Limb (tissue), 2 donors: ENCODE measurements around the gene SLC25A24.

Experiments used
- DNase-seq, 2 donors: peaks; one replicate each; pipeline ENCODE4 v3.0.0-alpha.2; 2016; ENCODE audit errors: extremely low spot score in 2 of 2

SLC25A24 gene

GRCh38 chr1:108106775-108107174 is 93.4 kb downstream of the SLC25A24 start:
- no peak for DNase-seq

- DNase-seq, result no peak
Observed at GRCh38 chr1:108100148-108100547, 100.0 kb downstream of the SLC25A24 start.

- no peak for DNase-seq
Observed at GRCh38 chr1:108097018-108097417, 103.1 kb downstream of the SLC25A24 start.

- no peak for DNase-seq
Observed at GRCh38 chr1:108096089-108096488, 104.1 kb downstream of the SLC25A24 start.

- DNase-seq, result no peak
Observed at GRCh38 chr1:108089477-108089876, 110.7 kb downstream of the SLC25A24 start.

- DNase-seq, result no peak
Observed at GRCh38 chr1:108085628-108086027, 114.5 kb downstream of the SLC25A24 start.

- no peak for DNase-seq
Observed at GRCh38 chr1:108084866-108085477, 115.2 kb downstream of the SLC25A24 start.
